HG03571 (cell line): ENCODE measurements around the gene RCAN1.
"Not testable (repeated sequence)": the region's sequence is repeated elsewhere in the genome, so short reads cannot be mapped to it uniquely, and the experiment has no call there.

Experiments
- ATAC-seq: cut with Tn5 transposase; IDR thresholded peaks from one replicate; pipeline ENCODE4 v1.9.1; 2021; ENCODE audit not compliant: unreplicated experiment

RCAN1 gene

GRCh38 chr21:34520281-34520680 is 94.6 kb downstream of the RCAN1 start:
- no peak for ATAC-seq

- no peak for ATAC-seq
These were observed 95.2 kb downstream of the RCAN1 start for GRCh38 chr21:34519694-34520093.

DNA sequence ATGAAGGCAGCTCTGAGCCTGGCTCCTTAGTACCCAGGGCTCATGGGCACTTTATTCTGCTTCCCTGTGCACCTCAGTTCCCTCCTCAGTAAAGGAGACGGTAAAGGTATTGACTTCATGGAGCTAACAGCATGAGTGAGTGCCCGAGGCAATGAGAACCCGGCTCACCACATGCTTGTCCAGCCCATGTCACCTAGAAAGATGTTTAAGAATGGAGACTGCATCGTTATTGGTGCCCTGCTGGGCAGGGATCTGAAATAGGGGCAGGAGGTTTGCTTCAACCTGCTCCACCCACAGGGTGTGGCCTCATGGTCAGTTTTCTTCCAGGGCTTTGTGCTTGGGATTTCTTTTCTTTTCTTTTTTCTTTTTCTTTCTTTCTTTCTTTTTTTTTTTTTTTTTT is 95.9 kb downstream of the RCAN1 start:
- no peak for ATAC-seq

GRCh38 chr21:34518301-34518700 is 96.6 kb downstream of the RCAN1 start:
- no peak for ATAC-seq

DNA sequence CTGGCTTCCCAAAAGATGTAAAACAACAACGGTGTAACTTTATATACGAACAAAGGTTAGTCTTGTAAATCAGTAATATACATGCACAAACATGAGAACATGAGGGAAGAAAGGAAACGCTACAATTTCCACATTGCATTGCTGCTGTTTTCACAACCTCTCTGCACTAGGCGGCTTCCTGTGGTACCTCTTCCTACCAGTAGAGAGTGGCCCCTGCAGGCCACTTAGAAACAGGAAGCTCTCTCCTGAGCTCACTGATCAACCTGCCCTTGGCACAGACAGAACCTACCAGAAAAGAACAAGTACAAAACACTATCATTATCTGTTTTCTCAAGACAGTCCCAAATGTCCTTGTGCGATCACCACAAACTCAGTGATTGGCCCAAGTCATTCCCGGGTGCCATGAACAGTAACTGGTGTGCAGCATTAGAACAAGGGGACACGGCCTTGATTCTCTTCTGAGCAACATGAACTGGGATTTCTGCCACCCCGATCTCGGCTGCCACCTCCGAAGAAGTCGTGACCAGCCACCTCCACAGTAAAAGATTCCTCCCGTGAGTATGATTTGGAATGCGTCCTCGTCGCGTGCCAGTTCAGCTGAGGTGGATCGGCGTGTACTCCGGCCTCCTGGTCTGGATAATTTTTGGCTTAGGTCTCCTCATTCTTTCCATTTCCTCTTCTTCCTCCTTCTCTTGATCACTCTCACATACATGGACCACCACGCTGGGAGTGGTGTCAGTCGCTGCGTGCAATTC is 97.2 kb downstream of the RCAN1 start:
- ATAC-seq, result no peak

DNA sequence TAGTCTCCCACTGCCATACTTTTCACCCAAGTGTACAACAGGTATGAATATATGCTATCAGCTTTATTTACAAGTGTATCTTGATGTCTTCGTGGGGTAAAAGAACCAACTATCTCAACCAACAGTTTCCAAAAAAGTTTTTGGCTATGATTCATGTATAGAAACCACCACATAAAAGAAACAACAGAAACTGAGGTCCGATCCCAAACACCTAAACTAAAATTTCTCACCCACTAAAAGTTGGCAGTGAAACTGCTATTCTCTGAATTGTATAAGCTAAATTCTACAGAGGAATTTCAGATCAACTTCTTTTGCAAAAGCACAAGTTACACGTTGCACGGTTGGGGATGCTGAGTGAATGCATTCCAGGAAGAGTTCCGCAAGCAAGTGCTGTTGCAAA is 97.9 kb downstream of the RCAN1 start:
- ATAC-seq, result no peak

DNA sequence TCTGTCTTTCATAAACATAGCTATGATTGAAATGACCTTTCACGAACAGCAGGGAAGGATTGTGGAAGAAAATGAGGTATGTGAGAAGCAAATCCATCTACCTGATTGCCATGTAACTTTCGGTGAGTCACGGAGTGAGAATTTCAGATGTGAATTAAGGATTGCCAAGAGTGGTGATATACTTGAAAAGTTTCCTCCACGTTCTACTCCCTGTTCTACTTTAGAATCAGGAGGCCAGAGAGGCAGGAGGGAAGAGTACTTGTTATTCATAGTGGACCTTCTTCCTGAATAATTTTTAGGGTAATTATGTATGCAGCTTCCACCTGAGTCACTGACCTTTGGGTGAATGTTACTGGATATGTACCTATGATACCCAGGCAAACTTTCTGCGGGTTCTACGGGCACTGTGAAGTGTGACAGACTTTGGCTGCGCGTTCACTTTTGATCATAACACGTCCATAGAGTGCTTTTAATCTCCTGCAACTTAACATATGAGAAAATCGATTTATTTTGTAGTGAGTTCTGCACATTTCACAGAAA is 100.3 kb downstream of the RCAN1 start:
- no peak for ATAC-seq

- ATAC-seq, result no peak
These were observed 101.7 kb downstream of the RCAN1 start for GRCh38 chr21:34513129-34513675.

DNA sequence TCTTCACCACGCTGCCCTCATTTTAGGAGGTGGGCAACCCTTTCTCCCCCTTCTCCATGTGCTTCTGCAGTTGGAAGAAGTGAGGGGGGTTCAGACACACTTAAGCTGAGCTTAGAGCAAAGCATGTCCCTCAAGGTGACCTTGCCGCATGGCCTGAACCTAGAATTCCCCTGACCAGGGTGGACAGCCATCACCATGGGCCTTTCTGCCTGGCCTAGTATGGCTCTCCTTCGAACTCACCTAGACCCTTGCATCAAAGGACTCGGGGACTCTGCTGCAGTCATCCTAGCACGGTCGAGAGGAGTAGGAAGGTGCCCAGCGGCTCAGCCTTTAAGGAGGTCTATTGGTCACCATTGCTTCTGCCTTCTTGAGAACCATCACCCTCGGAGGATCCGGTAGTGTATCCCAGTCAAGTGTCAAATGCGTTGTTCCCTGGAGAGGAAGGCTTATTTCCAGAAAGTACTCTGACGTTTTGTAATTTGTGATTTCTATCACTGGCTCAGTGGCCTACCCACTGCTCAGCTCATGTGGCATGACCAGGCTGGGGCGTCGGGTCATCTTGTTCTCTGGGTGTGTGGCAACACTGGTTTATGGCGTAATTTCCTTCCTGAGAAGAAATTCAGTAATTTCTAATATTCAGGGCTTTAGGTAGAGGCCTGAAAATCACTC is 103.0 kb downstream of the RCAN1 start, which contains the start of gene KCNE1:
TSS of gene KCNE1 (minus strand) at position 424 of the 669 bp plus-strand sequence. CDS start 62,576 bp downstream, outside the sequence.
- ATAC-seq, result no peak

- no peak for ATAC-seq
These were observed 103.7 kb downstream of the RCAN1 start for GRCh38 chr21:34511181-34511580.

DNA sequence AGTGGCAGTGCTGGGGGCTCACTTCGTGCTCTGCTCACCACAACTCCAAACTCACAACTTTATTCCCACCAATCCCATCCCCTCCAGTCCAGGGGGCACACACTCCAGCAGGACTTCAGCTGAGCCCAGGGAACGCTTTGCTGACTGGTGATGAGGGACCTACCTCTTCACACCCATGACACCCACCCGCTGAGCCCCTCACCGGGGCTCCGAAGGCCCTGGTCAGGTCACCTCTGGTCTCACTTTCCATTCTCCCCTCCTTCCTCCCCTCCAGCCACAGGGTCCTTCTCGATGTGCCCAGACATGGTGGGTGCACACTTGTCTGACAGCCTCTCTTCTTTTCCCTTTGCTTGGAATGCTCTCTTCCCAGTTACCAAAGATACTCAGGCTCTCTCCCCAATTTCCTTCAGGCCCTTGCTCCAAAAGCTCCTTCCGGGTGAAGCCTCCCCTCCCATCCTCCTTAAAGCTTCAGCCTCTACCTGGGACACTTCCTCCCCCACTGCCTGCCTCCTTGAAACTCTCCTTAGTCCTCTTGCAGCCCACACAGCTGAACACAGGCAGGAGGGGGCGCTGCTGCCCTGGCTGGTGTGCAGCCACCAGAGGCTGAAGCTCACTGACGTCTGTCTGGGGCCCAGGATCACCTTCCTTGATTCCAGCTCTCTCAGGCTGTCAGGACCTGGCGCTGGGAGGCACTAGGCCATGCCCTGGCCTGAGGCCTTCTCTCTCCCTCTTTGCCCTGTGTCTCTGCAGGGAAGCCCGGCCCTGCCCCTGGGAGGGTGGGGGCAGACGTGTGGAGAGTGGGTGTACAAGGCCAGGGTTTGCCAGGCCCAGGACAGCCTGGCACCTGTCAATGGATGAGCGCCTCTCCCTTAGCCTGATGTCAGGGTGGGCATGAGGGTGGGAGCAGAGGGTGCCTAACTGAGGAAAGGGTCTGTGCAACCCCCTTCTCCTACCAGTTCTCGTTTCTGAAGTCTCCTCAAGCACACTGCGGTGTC is 104.5 kb downstream of the RCAN1 start:
- ATAC-seq, result no peak

DNA sequence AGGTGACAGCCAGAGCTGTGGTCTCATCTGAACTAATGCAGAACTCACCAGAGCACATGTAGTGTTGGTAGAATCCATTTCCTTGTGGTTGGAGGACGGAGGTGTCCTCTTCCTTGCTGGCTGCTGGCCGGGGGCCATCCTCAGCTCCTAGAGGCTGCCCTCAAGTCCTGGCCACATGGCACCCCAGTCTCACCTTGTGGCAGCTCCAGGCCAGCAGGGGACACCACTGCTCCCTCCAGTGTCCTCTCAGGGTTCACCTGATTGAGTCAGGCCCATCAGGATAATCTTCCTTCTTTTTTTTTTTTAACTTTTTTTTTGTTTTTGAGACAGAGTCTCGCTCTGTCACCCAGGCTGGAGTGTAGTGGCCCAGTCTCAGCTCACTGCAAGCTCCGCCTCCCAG is 105.8 kb downstream of the RCAN1 start:
- no peak for ATAC-seq

DNA sequence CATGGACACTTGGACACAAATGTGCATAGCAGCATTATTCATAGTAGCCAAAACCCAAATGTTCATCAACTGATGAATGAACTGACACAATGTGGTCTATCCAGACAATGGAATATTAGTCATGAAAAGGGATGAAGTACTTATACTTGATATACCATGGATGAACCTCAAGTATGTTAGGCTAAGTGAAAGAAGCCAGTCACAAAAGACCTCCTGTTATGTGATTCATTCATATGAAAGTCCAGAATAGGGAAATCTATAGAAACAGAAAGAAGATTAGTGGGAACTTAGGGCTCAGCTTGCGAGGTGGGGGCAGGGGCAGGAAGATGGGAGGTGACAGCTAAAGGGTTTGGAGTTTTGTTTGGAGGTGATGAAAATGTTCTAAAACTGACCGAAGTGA is 110.3 kb downstream of the RCAN1 start:
- no peak for ATAC-seq

GRCh38 chr21:34502480-34503106 is 112.3 kb downstream of the RCAN1 start:
- ATAC-seq, result no peak

- no peak for ATAC-seq
These were observed 113.2 kb downstream of the RCAN1 start for GRCh38 chr21:34501716-34502115.

DNA sequence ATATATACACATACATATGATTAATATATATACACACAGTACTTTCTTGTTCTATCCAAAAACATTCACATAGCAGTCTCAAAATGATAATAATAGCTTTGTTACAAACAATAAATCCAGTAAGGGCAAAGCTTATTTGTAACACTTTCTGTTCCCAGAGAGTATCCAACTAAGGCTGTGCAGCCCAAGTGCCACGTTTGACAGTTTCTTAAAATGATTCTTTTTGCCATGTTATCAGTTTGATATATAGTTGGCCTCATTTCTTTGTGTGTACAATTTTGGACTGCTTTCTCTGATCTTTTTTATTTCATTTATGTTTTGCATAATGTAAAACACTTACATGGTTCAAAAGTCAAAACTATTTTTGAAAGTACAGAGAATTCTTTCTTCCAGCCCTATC is 114.7 kb downstream of the RCAN1 start:
- ATAC-seq, result no peak

DNA sequence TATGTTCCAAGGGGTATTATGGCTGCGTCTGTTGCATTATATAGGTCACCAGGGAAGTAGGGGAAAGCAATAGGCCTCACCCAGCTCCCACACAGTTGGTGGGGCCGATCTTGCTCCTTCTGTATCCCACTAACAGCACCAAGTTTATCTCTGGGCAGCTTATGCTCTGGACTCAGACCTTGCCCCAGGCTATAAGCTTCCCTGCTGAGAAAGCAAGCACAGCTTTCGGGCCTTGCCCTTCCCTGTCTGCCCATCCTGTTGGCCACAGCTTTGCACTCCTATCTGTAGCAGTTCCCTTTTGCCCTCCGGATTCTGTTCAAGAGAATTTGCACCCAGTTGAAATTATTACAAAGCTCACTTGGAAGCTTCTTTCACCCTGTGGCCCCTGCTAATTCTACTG is 115.8 kb downstream of the RCAN1 start:
- no peak for ATAC-seq

- ATAC-seq, result no peak
These were observed 116.3 kb downstream of the RCAN1 start for GRCh38 chr21:34498623-34499022.

DNA sequence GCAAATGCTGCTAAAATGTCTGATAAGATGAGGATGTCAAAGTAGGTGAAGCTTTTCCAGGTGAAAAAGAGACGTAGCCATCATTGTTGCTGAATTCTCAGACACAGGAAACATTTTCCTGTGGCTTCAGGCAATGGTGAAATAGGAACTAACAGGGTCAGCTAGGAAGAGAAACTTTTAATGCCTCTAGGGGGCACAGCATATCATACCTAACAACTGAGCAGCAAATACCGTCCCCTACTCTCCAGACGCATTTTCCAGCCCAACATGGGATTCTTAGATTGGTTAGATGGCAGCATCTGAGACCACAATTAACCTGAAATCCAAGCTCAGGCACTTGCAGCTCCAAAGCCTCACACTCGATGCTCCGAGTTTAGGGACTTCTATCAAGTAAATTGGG is 131.1 kb downstream of the RCAN1 start:
- ATAC-seq, result not testable (repeated sequence)

DNA sequence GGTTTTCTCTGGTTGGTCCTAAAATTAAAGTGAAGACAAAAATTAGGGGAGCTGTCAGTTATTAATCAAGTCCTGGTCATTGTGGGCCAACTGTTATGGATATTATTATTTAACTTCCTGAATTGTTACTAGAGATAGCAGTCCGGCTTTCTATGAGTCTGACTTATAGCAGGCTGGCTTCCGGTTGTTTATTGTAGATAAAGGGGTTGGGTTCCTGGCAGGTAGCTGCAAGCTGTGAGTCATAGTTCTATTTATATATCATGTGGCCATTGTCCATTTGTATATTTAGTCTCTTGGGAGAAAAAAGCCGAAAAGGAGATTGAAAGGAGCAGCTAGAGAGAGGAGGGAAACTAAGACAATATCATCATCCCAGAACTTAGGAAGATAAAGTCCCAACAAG is 131.5 kb downstream of the RCAN1 start:
- ATAC-seq, result not testable (repeated sequence)
